Activated CD4-positive, alpha-beta T cell treated with anti-CD3 and anti-CD28 coated beads, Interleukin-2, amount 10 ng/mL, durations not matched to agents 7 days and 5 days (primary cell): ENCODE data around the gene ANKRD13C. TPM values are rescaled to one million over a fixed set of nuclear protein-coding genes. Genes with fewer than 3 reads are reported as not detected.
"Not testable (repeated sequence)": the region's sequence is repeated elsewhere in the genome, so short reads cannot be mapped to it uniquely, and the experiment has no call there.

Experiments
- CTCF ChIA-PET: fragments of 350-600 bp; sonication (Branson Sonifier 250); formaldehyde crosslinking; loops from one replicate; lab custom pipeline; 2021; ENCODE audit warnings: antibody characterized with exemption; lab: Charles Lee
- POLR2A ChIA-PET: fragments of 350-600 bp; sonication (Branson Sonifier 250); formaldehyde crosslinking; loops from one replicate; lab custom pipeline; 2021; ENCODE audit warnings: antibody characterized with exemption; lab: Charles Lee
- DNase-seq: peaks from one replicate; pipeline ENCODE4 v3.0.0-alpha.2; 2020
- H3K27ac Mint-ChIP-seq: one replicate; pipeline ENCODE4 v1.8.0; 2021; ENCODE audit warnings: mild to moderate bottlenecking, moderate library complexity, mixed read lengths
- H3K27me3 Mint-ChIP-seq: one replicate; pipeline ENCODE4 v1.8.0; 2021; ENCODE audit warnings: mixed read lengths
- H3K36me3 Mint-ChIP-seq: one replicate; pipeline ENCODE4 v1.8.0; 2021; ENCODE audit warnings: low read depth, mixed read lengths
- H3K4me1 Mint-ChIP-seq: one replicate; pipeline ENCODE4 v1.8.0; 2021; ENCODE audit warnings: mixed read lengths
- H3K4me3 Mint-ChIP-seq: one replicate; pipeline ENCODE4 v1.8.0; 2021; ENCODE audit warnings: mild to moderate bottlenecking, moderate library complexity, mixed read lengths
- H3K9me3 Mint-ChIP-seq: one replicate; pipeline ENCODE4 v1.8.0; 2021; ENCODE audit warnings: mixed read lengths
- total RNA-seq, 2 experiments: library from RNA; stranded (reverse); gene quantifications; one replicate each; pipeline ENCODE4 v1.2.3, GENCODE V29; 2021

Gene ANKRD13C
- total RNA-seq, 2 experiments from 2014 or later: 19.7 to 24.6 TPM

GRCh38 chr1:70376196-70376595, 21.7 kb upstream of the ANKRD13C start:
- Mint-ChIP-seq H3K4me3 (no peak overlapping the region), H3K4me1 (no peaks in the 10 kb centered on the region), H3K27ac (no peak overlapping the region), H3K9me3 (no peaks in the 10 kb centered on the region), H3K36me3 (no peaks in the 10 kb centered on the region), H3K27me3 (no peaks in the 10 kb centered on the region)
- CTCF ChIA-PET: no interaction called here
- POLR2A ChIA-PET: no interaction called here
- no peak for DNase-seq

GRCh38 chr1:70373580-70373979, 19.1 kb upstream of the ANKRD13C start:
- CTCF ChIA-PET, H3K27me3 Mint-ChIP-seq, DNase-seq, H3K9me3 Mint-ChIP-seq, H3K4me1 Mint-ChIP-seq, H3K36me3 Mint-ChIP-seq, H3K4me3 Mint-ChIP-seq, H3K27ac Mint-ChIP-seq: not testable (repeated sequence)
- POLR2A ChIA-PET: interaction anchor here (1.1 kb wide), 1 partner anchor 215 kb away, joined by 3 read pairs; no protein-coding TSS in a partner anchor

GRCh38 chr1:70372426-70372825, 17.9 kb upstream of the ANKRD13C start:
- Mint-ChIP-seq H3K27ac (no peak overlapping the region), H3K9me3 (no peaks in the 10 kb centered on the region), H3K36me3 (no peaks in the 10 kb centered on the region), H3K4me3 (no peak overlapping the region), H3K27me3 (no peaks in the 10 kb centered on the region), H3K4me1 (no peaks in the 10 kb centered on the region)
- ChIA-PET CTCF (no interaction called here), POLR2A (no interaction called here)
- no peak for DNase-seq

GRCh38 chr1:70371586-70371985, 17.1 kb upstream of the ANKRD13C start:
- POLR2A ChIA-PET, H3K27ac Mint-ChIP-seq, H3K4me1 Mint-ChIP-seq, DNase-seq, H3K9me3 Mint-ChIP-seq, H3K27me3 Mint-ChIP-seq, H3K36me3 Mint-ChIP-seq, CTCF ChIA-PET, H3K4me3 Mint-ChIP-seq: not testable (repeated sequence)

GRCh38 chr1:70367397-70367796, 12.9 kb upstream of the ANKRD13C start:
- CTCF ChIA-PET, POLR2A ChIA-PET, H3K27ac Mint-ChIP-seq, H3K4me1 Mint-ChIP-seq, H3K27me3 Mint-ChIP-seq, H3K4me3 Mint-ChIP-seq, DNase-seq, H3K36me3 Mint-ChIP-seq, H3K9me3 Mint-ChIP-seq: not testable (repeated sequence)

- H3K27me3 Mint-ChIP-seq, H3K36me3 Mint-ChIP-seq, H3K4me1 Mint-ChIP-seq, DNase-seq, POLR2A ChIA-PET, CTCF ChIA-PET, H3K9me3 Mint-ChIP-seq, H3K4me3 Mint-ChIP-seq, H3K27ac Mint-ChIP-seq: not testable (repeated sequence)
Measured at GRCh38 chr1:70366997-70367396, 12.5 kb upstream of the ANKRD13C start.

GRCh38 chr1:70366425-70366952, 12.0 kb upstream of the ANKRD13C start:
- H3K4me3 Mint-ChIP-seq, H3K4me1 Mint-ChIP-seq, POLR2A ChIA-PET, H3K27ac Mint-ChIP-seq, DNase-seq, H3K36me3 Mint-ChIP-seq, H3K27me3 Mint-ChIP-seq, H3K9me3 Mint-ChIP-seq, CTCF ChIA-PET: not testable (repeated sequence)

GRCh38 chr1:70364439-70364838, 9.9 kb upstream of the ANKRD13C start:
- ChIA-PET CTCF (no interaction called here), POLR2A (no interaction called here)
- no peak for DNase-seq
- Mint-ChIP-seq H3K9me3 (no peaks in the 10 kb centered on the region), H3K36me3 (peaks cover 3% of the 10 kb centered on the region), H3K4me1 (peaks cover 12% of the 10 kb centered on the region), H3K27ac (no peak overlapping the region), H3K27me3 (no peaks in the 10 kb centered on the region), H3K4me3 (no peak overlapping the region)

GRCh38 chr1:70361727-70362398, 7.3 kb upstream of the ANKRD13C start:
- Mint-ChIP-seq H3K27me3 (no peaks in the 10 kb centered on the region), H3K36me3 (peaks cover 6% of the 10 kb centered on the region), H3K4me3 (no peak overlapping the region), H3K9me3 (no peaks in the 10 kb centered on the region), H3K4me1 (peaks cover 11% of the 10 kb centered on the region), H3K27ac (no peak overlapping the region)
- DNase-seq: no peak
- ChIA-PET POLR2A (no interaction called here), CTCF (no interaction called here)

GRCh38 chr1:70360321-70360720, 5.8 kb upstream of the ANKRD13C start:
- H3K4me3 Mint-ChIP-seq: no peak overlapping the region
- H3K36me3 Mint-ChIP-seq: peaks cover 6% of the 10 kb centered on the region
- H3K27ac Mint-ChIP-seq: no peak overlapping the region
- POLR2A ChIA-PET: no interaction called here
- CTCF ChIA-PET: no interaction called here
- H3K4me1 Mint-ChIP-seq: peaks cover 18% of the 10 kb centered on the region
- no peaks in the 10 kb centered on the region for H3K9me3 Mint-ChIP-seq
- no peaks in the 10 kb centered on the region for H3K27me3 Mint-ChIP-seq
- no peak for DNase-seq

GRCh38 chr1:70358921-70359564, 4.5 kb upstream of the ANKRD13C start:
- H3K27ac Mint-ChIP-seq: no peak overlapping the region
- peaks cover 25% of the 10 kb centered on the region for H3K4me1 Mint-ChIP-seq
- no peaks in the 10 kb centered on the region for H3K27me3 Mint-ChIP-seq
- peaks cover 9% of the 10 kb centered on the region for H3K36me3 Mint-ChIP-seq
- no peak for DNase-seq
- H3K9me3 Mint-ChIP-seq: no peaks in the 10 kb centered on the region
- POLR2A ChIA-PET: interaction anchor here (0.5 to 0.7 kb wide), 2 partner anchors 130 to 183 kb away, joined by 3 to 5 read pairs; no protein-coding TSS in a partner anchor
- CTCF ChIA-PET: interaction anchor here (0.6 kb wide), 1 partner anchor 55 kb away, joined by 3 read pairs; no protein-coding TSS in a partner anchor
- H3K4me3 Mint-ChIP-seq: no peak overlapping the region

- Mint-ChIP-seq H3K4me1 (peaks cover 34% of the 10 kb centered on the region), H3K4me3 (peak overlapping the region; percentile 91), H3K27ac (peak overlapping the region; percentile 83), H3K9me3 (no peaks in the 10 kb centered on the region), H3K27me3 (no peaks in the 10 kb centered on the region), H3K36me3 (peaks cover 24% of the 10 kb centered on the region)
- ChIA-PET POLR2A (no interaction called here), CTCF (no interaction called here)
- no peak for DNase-seq
Measured at GRCh38 chr1:70355920-70356319, 1.4 kb upstream of the ANKRD13C start.

GRCh38 chr1:70355111-70355407, 537 bp upstream of the ANKRD13C start:
- DNase-seq: no peak
- peak overlapping the region; percentile 91 for H3K4me3 Mint-ChIP-seq
- H3K4me1 Mint-ChIP-seq: peaks cover 39% of the 10 kb centered on the region
- POLR2A ChIA-PET: interaction anchor here (0.6 to 1.4 kb wide), 3 partner anchors 56 to 1809 kb away, joined by 3 to 5 read pairs (median 4); partner anchors contain the start of gene CTH
- no peaks in the 10 kb centered on the region for H3K9me3 Mint-ChIP-seq
- no peaks in the 10 kb centered on the region for H3K27me3 Mint-ChIP-seq
- peak overlapping the region; percentile 98 for H3K27ac Mint-ChIP-seq
- H3K36me3 Mint-ChIP-seq: peaks cover 30% of the 10 kb centered on the region
- CTCF ChIA-PET: interaction anchor here (0.5 to 1.7 kb wide), 6 partner anchors 9 to 56 kb away, joined by 3 to 4 read pairs (median 3); partner anchors contain the start of gene CTH
